Left ventricle myocardium inferior (tissue), 1 donor: ENCODE results near the gene ACCSL. TPM values are rescaled to one million over a fixed set of nuclear protein-coding genes. Genes with fewer than 3 reads are reported as not detected.

Source experiments
- DNase-seq: peaks from one replicate; pipeline ENCODE4 v3.0.0-alpha.2; 2020
- H3K27ac ChIP-seq: fragments of 200-600 bp; replicated peaks from 2 replicates; pipeline ENCODE4 v1.8.0; 2021
- H3K27me3 ChIP-seq: fragments of 200-600 bp; 2 replicates; pipeline ENCODE4 v1.8.0; 2021; ENCODE audit warnings: low read depth
- H3K36me3 ChIP-seq: fragments of 200-600 bp; 2 replicates; pipeline ENCODE4 v1.8.0; 2021
- H3K4me1 ChIP-seq: fragments of 200-600 bp; 2 replicates; pipeline ENCODE4 v1.8.0; 2021
- H3K4me3 ChIP-seq: fragments of 200-600 bp; 2 replicates; pipeline ENCODE4 v1.8.0; 2021; ENCODE audit warnings: mild to moderate bottlenecking, moderate library complexity
- H3K9me3 ChIP-seq: fragments of 200-600 bp; replicated peaks from 2 replicates; pipeline ENCODE4 v1.8.0; 2021
- intact Hi-C: fragments of 100-400 bp; cut with micrococcal nuclease; formaldehyde crosslinking; loops from one replicate; pipeline ENCODE4 v1.11.0; 2022
- total RNA-seq: library from RNA; stranded (reverse); fragmentation: NEBNext Ultra II Directional; extraction: Animal tissue kit (Norgen Biotek cat#: 25700); gene quantifications from one replicate; pipeline ENCODE4 v1.2.1, GENCODE V29; 2021
- TF ChIP-seq, protein P1 (sequence below): fragments of 200-600 bp; IDR thresholded peaks from 2 replicates; pipeline ENCODE4 v1.8.0; 2021; ENCODE audit warnings: antibody characterized with exemption, mild to moderate bottlenecking, borderline replicate concordance
- donor health status: DM: no; HTN: yes; CAD: no; lungs with severe emphysema.

Gene ACCSL
- total RNA-seq, 1 donor from 2014 or later, result not detected

DNA sequence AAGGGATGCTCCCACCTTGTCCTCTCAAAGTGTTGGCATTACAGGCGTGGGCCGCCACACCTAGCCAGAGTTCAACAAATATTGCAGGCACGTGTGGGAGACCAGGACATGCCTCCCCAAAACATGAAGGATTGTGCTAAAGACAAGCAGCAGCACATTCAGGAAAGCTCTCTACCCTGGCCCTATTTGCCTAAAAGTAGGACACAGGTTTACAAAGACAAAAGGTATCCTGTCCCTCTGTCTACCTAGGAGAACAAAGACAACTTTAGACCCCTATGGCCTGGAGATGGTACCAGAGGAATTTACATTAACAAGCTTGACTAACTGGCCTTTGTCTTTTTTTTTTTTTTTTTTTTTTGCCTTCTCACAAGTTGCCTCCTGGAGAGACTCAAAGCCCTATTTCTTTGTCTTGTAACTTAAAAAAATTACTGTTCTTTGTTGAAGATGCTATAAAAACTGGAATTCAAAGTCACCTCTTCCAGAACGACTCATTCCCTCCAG is 17.4 kb downstream of the ACCSL start:
- DNase-seq, result no peak
- no peaks in the 10 kb centered on the region for H3K27me3 ChIP-seq
- TF ChIP-seq, protein P1, sequence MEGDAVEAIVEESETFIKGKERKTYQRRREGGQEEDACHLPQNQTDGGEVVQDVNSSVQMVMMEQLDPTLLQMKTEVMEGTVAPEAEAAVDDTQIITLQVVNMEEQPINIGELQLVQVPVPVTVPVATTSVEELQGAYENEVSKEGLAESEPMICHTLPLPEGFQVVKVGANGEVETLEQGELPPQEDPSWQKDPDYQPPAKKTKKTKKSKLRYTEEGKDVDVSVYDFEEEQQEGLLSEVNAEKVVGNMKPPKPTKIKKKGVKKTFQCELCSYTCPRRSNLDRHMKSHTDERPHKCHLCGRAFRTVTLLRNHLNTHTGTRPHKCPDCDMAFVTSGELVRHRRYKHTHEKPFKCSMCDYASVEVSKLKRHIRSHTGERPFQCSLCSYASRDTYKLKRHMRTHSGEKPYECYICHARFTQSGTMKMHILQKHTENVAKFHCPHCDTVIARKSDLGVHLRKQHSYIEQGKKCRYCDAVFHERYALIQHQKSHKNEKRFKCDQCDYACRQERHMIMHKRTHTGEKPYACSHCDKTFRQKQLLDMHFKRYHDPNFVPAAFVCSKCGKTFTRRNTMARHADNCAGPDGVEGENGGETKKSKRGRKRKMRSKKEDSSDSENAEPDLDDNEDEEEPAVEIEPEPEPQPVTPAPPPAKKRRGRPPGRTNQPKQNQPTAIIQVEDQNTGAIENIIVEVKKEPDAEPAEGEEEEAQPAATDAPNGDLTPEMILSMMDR, result no peak
- peaks cover 16% of the 10 kb centered on the region for H3K4me1 ChIP-seq
- no peaks in the 10 kb centered on the region for H3K9me3 ChIP-seq
- peak overlapping the region; percentile 76 for H3K4me3 ChIP-seq
- peak overlapping the region; percentile 89 for H3K27ac ChIP-seq
- H3K36me3 ChIP-seq, result peaks cover 4% of the 10 kb centered on the region
- intact Hi-C loops, result no loop called here

DNA sequence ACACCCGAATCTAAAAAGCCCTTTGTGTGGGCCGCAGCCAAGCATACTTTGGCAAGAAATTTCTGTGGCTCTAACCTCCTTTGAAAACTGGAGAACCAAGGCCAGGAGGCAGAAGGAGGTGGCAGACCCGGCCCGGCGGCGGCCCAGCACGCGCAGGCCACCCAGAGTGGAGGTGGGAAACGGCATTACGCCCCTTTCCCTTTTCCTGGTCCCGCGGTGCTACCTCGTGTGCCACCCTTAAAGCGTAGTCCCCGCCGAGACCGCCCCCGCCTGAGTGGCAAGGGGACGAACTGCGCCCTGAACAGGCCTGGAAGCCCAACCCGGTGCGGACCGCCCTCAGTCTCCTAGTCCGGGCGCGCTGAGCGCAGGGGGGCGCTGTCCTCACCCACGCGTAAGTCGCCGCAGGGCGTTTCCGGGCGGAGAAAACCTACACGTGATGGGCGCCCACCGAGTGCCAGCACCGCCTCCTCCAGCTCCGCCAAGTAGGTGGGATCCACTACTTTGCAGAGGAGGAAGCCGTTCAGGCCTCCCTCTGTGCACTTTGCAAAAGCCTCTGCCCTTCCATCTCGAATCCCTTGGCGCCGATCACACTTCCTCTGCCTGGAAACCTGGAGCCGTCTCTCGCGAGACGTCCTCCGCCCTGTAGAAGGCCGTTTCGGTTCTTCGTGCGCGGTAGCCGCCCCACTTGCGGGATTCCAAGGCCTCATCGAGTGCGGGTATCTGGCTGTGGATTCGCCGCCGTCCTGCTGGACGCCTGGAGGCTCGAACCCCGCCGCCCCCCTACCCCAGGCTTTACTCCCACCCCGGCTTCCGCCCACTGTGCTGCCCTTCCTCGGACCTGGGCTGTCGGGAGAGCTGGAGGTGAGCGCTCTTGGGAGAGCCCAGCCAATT is 18.3 kb downstream of the ACCSL start, which contains the start of gene ACCS:
TSS of gene ACCS (plus strand) at position 430 of the 891 bp plus-strand sequence. CDS start 1,358 bp downstream, outside the sequence.
- Histone ChIP-seq H3K27me3 (no peaks in the 10 kb centered on the region), H3K36me3 (peaks cover 7% of the 10 kb centered on the region), H3K4me3 (peak within 1 kb of the TSS; percentile 76), H3K4me1 (peaks cover 16% of the 10 kb centered on the region), H3K27ac (peak within 1 kb of the TSS; percentile 89), H3K9me3 (no peaks in the 10 kb centered on the region)
- DNase-seq, result peak; percentile 97
- TF ChIP-seq, protein P1, result peak; percentile 85
- intact Hi-C loops, result no loop called here

DNA sequence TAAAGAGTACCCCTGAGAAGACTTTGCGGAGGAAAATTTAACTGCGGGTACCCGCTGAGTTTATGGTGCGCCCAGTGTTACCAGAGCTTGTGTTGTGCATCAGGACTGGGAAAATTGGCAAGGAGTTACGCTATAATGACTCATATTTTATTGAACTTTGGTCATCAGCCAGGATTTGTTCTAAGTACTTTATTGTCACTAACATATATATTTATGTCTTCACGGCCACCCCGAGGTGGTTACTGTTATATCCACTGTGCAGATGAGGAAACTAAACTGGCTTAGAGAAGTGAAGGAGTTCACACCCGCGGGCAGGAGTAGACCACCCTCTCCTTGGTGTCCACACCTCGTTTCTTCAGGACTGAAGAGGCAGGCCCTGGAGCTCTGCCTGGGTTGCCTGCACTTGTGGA is 19.0 kb downstream of the ACCSL start:
- peaks cover 13% of the 10 kb centered on the region for H3K36me3 ChIP-seq
- peak overlapping the region; percentile 89 for H3K27ac ChIP-seq
- no peaks in the 10 kb centered on the region for H3K9me3 ChIP-seq
- intact Hi-C loops, result no loop called here
- H3K4me1 ChIP-seq, result peaks cover 16% of the 10 kb centered on the region
- H3K4me3 ChIP-seq, result peak overlapping the region; percentile 76
- TF ChIP-seq, protein P1, result no peak
- H3K27me3 ChIP-seq, result no peaks in the 10 kb centered on the region
- DNase-seq, result no peak

DNA sequence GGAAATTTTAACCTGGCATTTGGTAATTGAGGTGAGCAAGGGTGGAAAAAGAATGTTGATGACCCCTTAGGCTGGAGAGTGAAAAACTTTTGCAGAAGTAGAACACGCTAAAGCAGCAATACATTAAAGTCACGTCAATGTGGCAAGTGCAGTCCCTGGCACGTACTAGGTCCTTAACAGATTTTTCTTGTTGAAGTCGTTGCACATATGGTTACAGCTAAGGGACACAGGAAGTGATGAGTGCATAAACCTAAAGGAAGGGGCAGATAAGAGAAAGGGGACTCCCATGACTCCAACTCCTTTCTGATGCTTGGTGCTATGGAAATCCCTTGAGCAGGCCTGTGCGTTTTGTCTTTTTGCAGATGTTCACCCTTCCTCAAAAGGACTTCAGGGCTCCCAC is 19.5 kb downstream of the ACCSL start:
- intact Hi-C loops, result no loop called here
- Histone ChIP-seq H3K27me3 (no peaks in the 10 kb centered on the region), H3K36me3 (peaks cover 17% of the 10 kb centered on the region), H3K4me3 (peak overlapping the region; percentile 76), H3K9me3 (no peaks in the 10 kb centered on the region), H3K27ac (peak overlapping the region; percentile 89), H3K4me1 (peaks cover 16% of the 10 kb centered on the region)
- TF ChIP-seq, protein P1, result no peak
- DNase-seq, result no peak

DNA sequence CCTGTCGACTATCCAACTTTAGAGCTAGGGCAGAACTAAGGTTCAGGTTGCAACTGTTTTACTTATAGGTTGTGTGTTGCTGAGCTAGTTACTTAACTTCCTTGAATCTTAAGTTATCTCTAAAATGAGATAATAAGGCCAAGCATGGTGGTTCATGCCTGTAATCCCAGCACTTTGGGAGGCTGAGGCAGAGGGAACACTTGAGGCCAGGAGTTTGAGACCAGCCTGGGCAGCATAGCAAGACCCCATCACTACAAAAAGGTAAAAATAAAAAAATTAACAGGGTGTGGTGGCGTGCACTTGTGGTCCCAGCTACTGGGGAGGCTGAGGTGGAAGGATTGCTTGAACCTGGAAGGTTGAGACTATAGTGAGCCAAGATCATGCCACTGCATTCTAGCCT is 20.4 kb downstream of the ACCSL start:
- H3K27ac ChIP-seq, result no peak overlapping the region
- no peak overlapping the region for H3K4me3 ChIP-seq
- H3K9me3 ChIP-seq, result no peaks in the 10 kb centered on the region
- TF ChIP-seq, protein P1, result no peak
- peaks cover 26% of the 10 kb centered on the region for H3K36me3 ChIP-seq
- peaks cover 16% of the 10 kb centered on the region for H3K4me1 ChIP-seq
- intact Hi-C loops, result no loop called here
- no peaks in the 10 kb centered on the region for H3K27me3 ChIP-seq
- no peak for DNase-seq
